ENCODE results near the gene REEP1. TPM values are rescaled to one million over a fixed set of nuclear protein-coding genes. Genes with fewer than 3 reads are reported as not detected.

The REEP1 gene
- total RNA-seq, 4 donors from 2014 or later = 9.7 to 24.5 (median 13.4) TPM

DNA sequence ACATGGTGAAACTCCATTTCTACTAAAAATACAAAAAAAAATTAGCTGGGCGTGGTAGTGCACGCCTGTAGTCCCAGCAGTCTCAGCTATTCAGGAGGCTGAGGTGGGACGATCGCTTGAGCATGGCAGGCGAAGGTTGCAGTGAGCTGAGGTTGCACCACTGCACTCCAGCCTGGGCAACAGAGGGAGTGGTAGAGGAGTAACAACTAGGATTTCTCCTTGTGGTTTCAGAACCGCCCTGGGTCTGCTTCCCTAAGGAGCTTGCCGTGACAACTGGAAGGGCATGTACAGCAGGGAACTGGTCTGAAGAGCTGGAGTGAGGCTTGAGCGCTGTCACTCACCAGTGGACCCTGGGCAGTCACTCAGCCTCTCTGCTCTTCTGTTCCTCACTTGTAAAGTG lies 29.1 kb downstream of the REEP1 start:
- no peak for TF ChIP-seq POLR2A (IDR thresholded peaks at IDR 0.05)
- TF ChIP-seq, protein P1, sequence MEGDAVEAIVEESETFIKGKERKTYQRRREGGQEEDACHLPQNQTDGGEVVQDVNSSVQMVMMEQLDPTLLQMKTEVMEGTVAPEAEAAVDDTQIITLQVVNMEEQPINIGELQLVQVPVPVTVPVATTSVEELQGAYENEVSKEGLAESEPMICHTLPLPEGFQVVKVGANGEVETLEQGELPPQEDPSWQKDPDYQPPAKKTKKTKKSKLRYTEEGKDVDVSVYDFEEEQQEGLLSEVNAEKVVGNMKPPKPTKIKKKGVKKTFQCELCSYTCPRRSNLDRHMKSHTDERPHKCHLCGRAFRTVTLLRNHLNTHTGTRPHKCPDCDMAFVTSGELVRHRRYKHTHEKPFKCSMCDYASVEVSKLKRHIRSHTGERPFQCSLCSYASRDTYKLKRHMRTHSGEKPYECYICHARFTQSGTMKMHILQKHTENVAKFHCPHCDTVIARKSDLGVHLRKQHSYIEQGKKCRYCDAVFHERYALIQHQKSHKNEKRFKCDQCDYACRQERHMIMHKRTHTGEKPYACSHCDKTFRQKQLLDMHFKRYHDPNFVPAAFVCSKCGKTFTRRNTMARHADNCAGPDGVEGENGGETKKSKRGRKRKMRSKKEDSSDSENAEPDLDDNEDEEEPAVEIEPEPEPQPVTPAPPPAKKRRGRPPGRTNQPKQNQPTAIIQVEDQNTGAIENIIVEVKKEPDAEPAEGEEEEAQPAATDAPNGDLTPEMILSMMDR (IDR thresholded peaks at IDR 0.05) = no peak
- Histone ChIP-seq H3K27ac (no peak overlapping the region), H3K36me3 (no peaks in the 10 kb centered on the region), H3K27me3 (no peaks in the 10 kb centered on the region), H3K4me3 (no peak overlapping the region), H3K4me1 (no peaks in the 10 kb centered on the region), H3K9me3 (no peaks in the 10 kb centered on the region)
- intact Hi-C loops (cut with DNase I; ENCODE audit: low total_unique reads) = no loop called here
- no peak for DNase-seq

DNA sequence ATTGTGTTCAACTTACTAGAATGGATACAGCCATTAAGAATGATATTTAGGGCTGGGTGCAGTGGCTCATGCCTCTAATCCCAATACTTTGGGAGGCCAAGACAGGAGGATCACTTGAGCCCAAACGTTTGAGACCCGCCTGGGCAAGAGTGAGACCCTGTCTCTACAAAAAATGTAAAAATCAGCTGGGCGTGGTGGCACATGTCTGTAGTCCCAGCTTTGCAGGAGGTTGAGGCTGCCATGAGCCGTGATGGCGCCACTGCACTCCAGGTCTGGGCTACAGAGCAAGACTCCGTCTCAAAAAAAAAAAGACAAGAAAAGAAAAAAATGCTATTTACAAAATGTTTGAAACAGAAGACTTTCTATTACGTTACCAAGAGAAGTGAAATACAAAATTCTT lies 30.0 kb downstream of the REEP1 start:
- intact Hi-C loops (cut with DNase I; ENCODE audit: low total_unique reads) = no loop called here
- Histone ChIP-seq H3K4me3 (no peak overlapping the region), H3K9me3 (no peaks in the 10 kb centered on the region), H3K27me3 (no peaks in the 10 kb centered on the region), H3K27ac (no peak overlapping the region), H3K4me1 (no peaks in the 10 kb centered on the region), H3K36me3 (no peaks in the 10 kb centered on the region)
- TF ChIP-seq, protein P1 (IDR thresholded peaks at IDR 0.05) = no peak
- TF ChIP-seq POLR2A (IDR thresholded peaks at IDR 0.05) = no peak
- DNase-seq = no peak

DNA sequence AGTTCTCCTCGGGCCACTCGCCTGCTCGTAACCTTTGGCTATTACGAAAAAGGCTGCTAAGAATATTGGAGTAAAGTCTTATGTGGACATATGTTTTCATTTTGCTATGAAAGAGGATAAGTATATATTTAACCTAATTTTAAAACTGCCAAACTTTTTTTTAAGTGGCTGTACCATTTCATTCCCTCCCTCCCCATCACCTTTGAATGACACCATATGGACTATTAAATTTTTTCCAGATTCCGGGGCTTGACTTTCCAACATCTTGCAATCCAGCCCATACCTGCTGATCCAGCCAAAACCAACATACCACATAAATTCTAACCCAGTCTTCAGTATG lies 31.5 kb downstream of the REEP1 start:
- TF ChIP-seq POLR2A (IDR thresholded peaks at IDR 0.05) = no peak
- TF ChIP-seq, protein P1 (IDR thresholded peaks at IDR 0.05) = no peak
- no peaks in the 10 kb centered on the region for H3K27me3 ChIP-seq
- H3K36me3 ChIP-seq = no peaks in the 10 kb centered on the region
- no peak for DNase-seq
- intact Hi-C loops (cut with DNase I; ENCODE audit: low total_unique reads) = no loop called here
- H3K4me3 ChIP-seq = no peak overlapping the region
- no peaks in the 10 kb centered on the region for H3K4me1 ChIP-seq
- no peak overlapping the region for H3K27ac ChIP-seq
- H3K9me3 ChIP-seq = no peaks in the 10 kb centered on the region

DNA sequence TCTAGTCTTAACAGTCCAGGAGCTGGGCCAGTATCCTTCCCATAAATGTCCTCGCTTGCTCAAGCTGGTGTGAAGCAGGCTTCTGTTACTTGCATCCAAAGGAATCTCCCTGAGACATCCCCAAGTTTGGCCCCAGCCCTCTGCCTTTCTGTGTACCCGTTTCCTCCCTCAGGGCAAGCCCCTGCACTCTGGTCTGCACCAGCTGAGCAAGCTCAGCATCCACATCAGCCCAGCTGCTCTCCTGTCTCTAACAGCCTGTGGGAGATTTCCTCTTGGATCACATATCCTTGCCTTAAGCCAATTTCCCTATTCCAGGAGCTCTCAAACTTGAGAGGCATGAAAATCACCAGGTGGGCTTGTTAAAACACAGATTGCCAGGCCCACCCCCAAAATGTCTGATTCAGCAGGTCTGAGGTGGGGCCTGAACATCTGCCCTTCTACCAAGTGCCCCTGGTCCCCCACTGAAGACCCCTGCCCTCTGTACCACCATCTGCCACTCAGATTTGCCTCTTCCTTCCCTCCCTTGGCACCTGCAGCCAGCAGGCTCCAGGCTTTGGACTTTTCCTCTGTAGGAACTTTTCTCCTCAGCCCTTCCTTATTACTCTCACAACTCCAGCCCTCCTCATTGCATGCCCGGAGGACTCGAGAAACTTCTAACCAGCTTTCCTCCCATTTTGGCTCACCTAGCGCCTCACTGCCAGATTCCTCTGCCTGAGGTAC lies 32.1 kb downstream of the REEP1 start:
- no peak overlapping the region for H3K4me3 ChIP-seq
- no peak for DNase-seq
- TF ChIP-seq, protein P1 (IDR thresholded peaks at IDR 0.05) = no peak
- TF ChIP-seq POLR2A (IDR thresholded peaks at IDR 0.05) = no peak
- H3K36me3 ChIP-seq = no peaks in the 10 kb centered on the region
- H3K4me1 ChIP-seq = peaks cover 0 to 5% of the 10 kb centered on the region in 2 donors
- intact Hi-C loops (cut with DNase I; ENCODE audit: low total_unique reads) = no loop called here
- H3K9me3 ChIP-seq = no peaks in the 10 kb centered on the region
- no peaks in the 10 kb centered on the region for H3K27me3 ChIP-seq
- no peak overlapping the region for H3K27ac ChIP-seq

DNA sequence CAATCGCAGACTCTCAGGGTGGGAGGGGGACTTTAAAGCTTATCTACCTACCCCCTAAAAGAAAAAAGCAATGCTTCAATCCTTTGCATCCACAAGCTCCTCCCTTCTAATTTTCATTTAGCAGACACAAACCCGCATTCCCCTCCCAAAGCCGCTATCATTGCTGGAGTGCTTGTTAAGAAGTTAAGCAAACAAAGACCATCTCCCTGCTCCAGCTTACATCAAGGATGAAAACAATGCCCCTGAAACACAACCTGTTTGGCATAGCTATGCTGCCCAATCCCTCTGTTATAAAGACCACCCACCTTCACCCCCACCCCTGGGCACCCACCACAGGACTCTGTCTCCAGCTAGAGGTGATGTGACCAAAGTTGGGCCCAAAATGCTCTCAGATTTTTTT lies 33.0 kb downstream of the REEP1 start:
- Histone ChIP-seq H3K27me3 (no peaks in the 10 kb centered on the region), H3K4me3 (no peak overlapping the region), H3K9me3 (no peaks in the 10 kb centered on the region), H3K36me3 (no peaks in the 10 kb centered on the region), H3K27ac (no peak overlapping the region), H3K4me1 (peaks cover 0 to 6% of the 10 kb centered on the region in 2 donors)
- no peak for DNase-seq
- no peak for TF ChIP-seq POLR2A (IDR thresholded peaks at IDR 0.05)
- TF ChIP-seq, protein P1 (IDR thresholded peaks at IDR 0.05) = no peak
- intact Hi-C loops (cut with DNase I; ENCODE audit: low total_unique reads) = no loop called here

Data from uterus (tissue), 4 donors.